Keratinocyte (primary cell): ENCODE results near the gene AIG1. TPM values are rescaled to one million over a fixed set of nuclear protein-coding genes. Genes with fewer than 3 reads are reported as not detected.

Source experiments
- DNase-seq: peaks from one replicate; pipeline ENCODE4 v3.0.0-alpha.2; 2011; ENCODE audit warnings: low read depth, missing footprints, low spot score
- FAIRE-seq: peaks from 2 replicates; lab custom pipeline; 2011; peaks lifted over from hg19 to GRCh38; lab: Jason Lieb, UNC
- H2AFZ ChIP-seq: 2 replicates; pipeline ENCODE4 v1.6.0; 2012; ENCODE audit warnings: low read length, control low read depth, inconsistent platforms; ENCODE audit not compliant: control insufficient read depth
- H3K27ac ChIP-seq: 2 replicates; pipeline ENCODE4 v1.5.1; 2011; ENCODE audit warnings: low read length; ENCODE audit not compliant: control insufficient read depth, insufficient read depth
- H3K27me3 ChIP-seq: 3 replicates; pipeline ENCODE4 v1.6.0; 2011; ENCODE audit warnings: low read length; ENCODE audit not compliant: control insufficient read depth, insufficient read depth; ENCODE audit errors: extremely low read depth
- H3K36me3 ChIP-seq, 2 experiments: 2 replicates in 1 of 2; 3 replicates in 1 of 2; pipeline ENCODE4 v1.5.1; 2011; ENCODE audit warnings: low read length in 2 of 2, mild to moderate bottlenecking in 1 of 2; ENCODE audit not compliant: control insufficient read depth in 2 of 2, insufficient read depth in 2 of 2; ENCODE audit errors: extremely low read depth in 1 of 2
- H3K4me1 ChIP-seq: 3 replicates; pipeline ENCODE4 v1.5.1; 2011; ENCODE audit warnings: low read length; ENCODE audit not compliant: control insufficient read depth, insufficient read depth; ENCODE audit errors: extremely low read depth
- H3K4me2 ChIP-seq: 3 replicates; pipeline ENCODE4 v1.6.0; 2011; ENCODE audit warnings: low read depth, low read length; ENCODE audit not compliant: control insufficient read depth, insufficient read depth; ENCODE audit errors: extremely low read depth
- H3K4me3 ChIP-seq, 3 experiments: fragments of 200-600 bp in 1 of 3; sonication (generic) in 1 of 3; 2 replicates in 2 of 3; 3 replicates in 1 of 3; pipeline ENCODE4 v1.5.1; 2011 to 2016; ENCODE audit warnings: low read length in 3 of 3, mild to moderate bottlenecking in 3 of 3, control low read depth in 2 of 3, inconsistent platforms in 1 of 3, low read depth in 1 of 3, mixed read lengths in 1 of 3, mixed run types in 1 of 3, moderate library complexity in 1 of 3; ENCODE audit not compliant: control insufficient read depth in 2 of 3, insufficient read depth in 2 of 3; ENCODE audit errors: extremely low read depth in 1 of 3
- H3K79me2 ChIP-seq: 2 replicates; pipeline ENCODE4 v1.6.0; 2012; ENCODE audit warnings: low read length; ENCODE audit not compliant: control insufficient read depth, insufficient read depth
- H3K9ac ChIP-seq: 3 replicates; pipeline ENCODE4 v1.6.0; 2011; ENCODE audit warnings: low read length; ENCODE audit not compliant: control insufficient read depth, insufficient read depth; ENCODE audit errors: extremely low read depth
- H3K9me1 ChIP-seq: 3 replicates; pipeline ENCODE4 v1.6.0; 2011; ENCODE audit warnings: low read length; ENCODE audit not compliant: control insufficient read depth, insufficient read depth; ENCODE audit errors: extremely low read depth
- H3K9me3 ChIP-seq: 2 replicates; pipeline ENCODE4 v1.5.1; 2012; ENCODE audit warnings: low read depth, low read length; ENCODE audit not compliant: control insufficient read depth
- H4K20me1 ChIP-seq: 3 replicates; pipeline ENCODE4 v1.6.0; 2011; ENCODE audit warnings: low read length; ENCODE audit not compliant: control insufficient read depth, insufficient read depth; ENCODE audit errors: extremely low read depth
- EZH2 ChIP-seq: IDR thresholded peaks from one replicate; pipeline ENCODE4 v1.6.1; 2012; ENCODE audit warnings: inconsistent platforms, mild to moderate bottlenecking, low read length, moderate library complexity
- dilution Hi-C: fragments of 300-500 bp; cut with MboI; formaldehyde crosslinking; loops from one replicate; pipeline ENCODE4 v1.7.0; 2020; ENCODE audit warnings: low sequenced_read_pairs; ENCODE audit not compliant: extremely low pct_ligation_motif_present
- polyA plus RNA-seq, 5 experiments: library from polyadenylated mRNA; depleted of rRNA in 3 of 5; stranded (reverse) in 3 of 5; stranded (forward) in 1 of 5; unstranded in 1 of 5; fragments of >200 nt; gene quantifications; 1 replicate in 1 of 5; 2 replicates in 3 of 5; 3 replicates in 1 of 5; pipeline versions ENCODE4 v1.2.1 to v1.2.3, GENCODE V29; 2011 to 2012; ENCODE audit warnings: missing spikeins in 2 of 5, low read depth in 1 of 5, low replicate concordance in 1 of 5
- TF ChIP-seq, protein P1 (sequence below), 3 experiments: IDR thresholded peaks in 1 of 3; conservative IDR thresholded peaks in 1 of 3; optimal IDR thresholded peaks in 1 of 3; 2 replicates in 2 of 3; 3 replicates in 1 of 3; pipeline versions ENCODE3 to v1.5.1; 2011; ENCODE audit warnings: low read length in 3 of 3, mild to moderate bottlenecking in 3 of 3, moderate library complexity in 2 of 3, control low read depth in 1 of 3, inconsistent platforms in 1 of 3; ENCODE audit not compliant: insufficient read depth in 2 of 3; ENCODE audit errors: extremely low read depth in 1 of 3

Gene AIG1
- polyA plus RNA-seq, 1 donor (not counting 4 experiments of a cell fraction or from before 2014, with no cell fraction given): 77.1 TPM

DNA sequence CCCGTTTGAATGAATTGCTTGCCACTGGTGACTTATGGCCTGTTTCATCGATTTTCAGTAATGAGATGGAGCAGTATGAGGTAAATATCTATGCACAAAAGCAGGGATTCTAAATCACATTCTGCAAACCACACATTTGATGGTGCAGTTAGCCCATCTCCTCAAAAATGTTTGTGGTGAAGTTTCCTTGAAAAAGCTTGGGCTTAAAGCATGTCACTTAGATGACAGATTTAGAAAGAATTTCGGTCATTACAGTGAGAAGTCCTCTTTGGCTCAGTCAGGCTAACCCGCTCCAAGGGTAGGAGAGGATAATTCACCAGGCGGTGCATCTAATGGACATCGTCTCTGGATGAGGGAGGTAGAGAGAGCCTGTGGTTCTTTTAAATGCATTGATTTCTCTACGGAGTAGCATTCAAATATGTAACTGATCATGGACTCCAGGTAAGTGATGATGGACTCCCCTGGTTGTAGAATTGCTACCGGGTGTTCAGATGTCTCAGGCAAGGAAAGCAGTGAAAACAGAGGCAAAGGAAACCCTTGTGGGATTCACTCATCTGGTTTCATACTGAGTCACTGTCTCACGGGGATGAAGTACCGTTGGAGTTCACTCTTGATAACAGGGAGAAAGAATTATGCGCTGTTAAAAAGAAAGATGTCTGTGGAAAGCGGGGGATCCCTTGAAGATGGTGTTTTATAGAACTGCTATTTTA is 65.3 kb downstream of the AIG1 start:
- H3K9me3 ChIP-seq: peaks cover 2% of the 10 kb centered on the region
- H3K4me3 ChIP-seq: no peak overlapping the region
- H3K27ac ChIP-seq: no peak overlapping the region
- peaks cover 3% of the 10 kb centered on the region for H3K9me1 ChIP-seq
- DNase-seq: no peak
- no peak overlapping the region for H2AFZ ChIP-seq
- dilution Hi-C loops: no loop called here
- no peaks in the 10 kb centered on the region for H4K20me1 ChIP-seq
- no peak overlapping the region for H3K4me2 ChIP-seq
- TF ChIP-seq EZH2: no peak
- TF ChIP-seq, protein P1, sequence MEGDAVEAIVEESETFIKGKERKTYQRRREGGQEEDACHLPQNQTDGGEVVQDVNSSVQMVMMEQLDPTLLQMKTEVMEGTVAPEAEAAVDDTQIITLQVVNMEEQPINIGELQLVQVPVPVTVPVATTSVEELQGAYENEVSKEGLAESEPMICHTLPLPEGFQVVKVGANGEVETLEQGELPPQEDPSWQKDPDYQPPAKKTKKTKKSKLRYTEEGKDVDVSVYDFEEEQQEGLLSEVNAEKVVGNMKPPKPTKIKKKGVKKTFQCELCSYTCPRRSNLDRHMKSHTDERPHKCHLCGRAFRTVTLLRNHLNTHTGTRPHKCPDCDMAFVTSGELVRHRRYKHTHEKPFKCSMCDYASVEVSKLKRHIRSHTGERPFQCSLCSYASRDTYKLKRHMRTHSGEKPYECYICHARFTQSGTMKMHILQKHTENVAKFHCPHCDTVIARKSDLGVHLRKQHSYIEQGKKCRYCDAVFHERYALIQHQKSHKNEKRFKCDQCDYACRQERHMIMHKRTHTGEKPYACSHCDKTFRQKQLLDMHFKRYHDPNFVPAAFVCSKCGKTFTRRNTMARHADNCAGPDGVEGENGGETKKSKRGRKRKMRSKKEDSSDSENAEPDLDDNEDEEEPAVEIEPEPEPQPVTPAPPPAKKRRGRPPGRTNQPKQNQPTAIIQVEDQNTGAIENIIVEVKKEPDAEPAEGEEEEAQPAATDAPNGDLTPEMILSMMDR (optimal IDR thresholded peaks at IDR 0.05 in 1 of 3, IDR thresholded peaks at IDR 0.05 in 1 of 3, conservative IDR thresholded peaks at IDR 0.05 in 1 of 3; ENCODE audit: extremely low read depth in 1 of 3, insufficient read depth in 2 of 3, low read length in 3 of 3): no peak
- H3K4me1 ChIP-seq: no peaks in the 10 kb centered on the region
- FAIRE-seq: no peak
- H3K9ac ChIP-seq: no peak overlapping the region
- no peaks in the 10 kb centered on the region for H3K27me3 ChIP-seq
- H3K79me2 ChIP-seq: no peaks in the 10 kb centered on the region
- no peaks in the 10 kb centered on the region for H3K36me3 ChIP-seq

DNA sequence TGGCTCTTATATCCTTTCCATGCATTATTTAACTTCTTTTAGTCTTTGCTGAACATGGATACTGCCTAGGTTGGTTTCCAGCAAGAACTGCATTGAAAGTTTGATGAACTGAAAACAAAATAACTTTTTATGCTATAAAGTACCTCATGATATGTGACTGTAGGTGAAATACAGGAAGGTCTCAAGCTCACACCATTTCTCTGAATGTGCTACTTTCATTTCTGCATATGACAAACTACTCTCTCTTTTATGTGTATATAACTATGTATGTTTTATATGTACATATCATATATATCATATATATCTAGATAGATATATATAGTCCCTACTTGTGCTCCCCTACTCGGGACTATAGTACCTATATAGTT is 65.9 kb downstream of the AIG1 start:
- Histone ChIP-seq H3K4me3 (no peak overlapping the region), H3K4me1 (no peaks in the 10 kb centered on the region), H3K36me3 (no peaks in the 10 kb centered on the region), H3K27me3 (no peaks in the 10 kb centered on the region), H3K9ac (no peak overlapping the region), H3K9me1 (peaks cover 3% of the 10 kb centered on the region), H3K27ac (no peak overlapping the region), H3K79me2 (no peaks in the 10 kb centered on the region), H3K9me3 (peaks cover 2% of the 10 kb centered on the region), H2AFZ (no peak overlapping the region), H4K20me1 (no peaks in the 10 kb centered on the region), H3K4me2 (no peak overlapping the region)
- DNase-seq: no peak
- FAIRE-seq: no peak
- no peak for TF ChIP-seq EZH2
- TF ChIP-seq, protein P1 (optimal IDR thresholded peaks at IDR 0.05 in 1 of 3, IDR thresholded peaks at IDR 0.05 in 1 of 3, conservative IDR thresholded peaks at IDR 0.05 in 1 of 3; ENCODE audit: extremely low read depth in 1 of 3, insufficient read depth in 2 of 3, low read length in 3 of 3): no peak
- dilution Hi-C loops: no loop called here
